Activated T-helper 17 cell treated with anti-CD3 and anti-CD28 coated beads, Interleukin-2, amount 50 U/mL, for 72 hours (primary cell): Measurements from ENCODE around the gene ELAVL2. TPM values are rescaled to one million over a fixed set of nuclear protein-coding genes. Genes with fewer than 3 reads are reported as not detected.

Source experiments
- ATAC-seq: fragments of 150-1000 bp; cut with Tn5 transposase; replicated peaks from 2 replicates; pipeline ENCODE4 v1.10.0; 2021; ENCODE audit warnings: mild to moderate bottlenecking, moderate library complexity
- H3K27ac Mint-ChIP-seq: one replicate; pipeline ENCODE4 v1.8.0; 2022; ENCODE audit warnings: mixed read lengths
- H3K27me3 Mint-ChIP-seq: one replicate; pipeline ENCODE4 v1.8.0; 2022; ENCODE audit warnings: mixed read lengths
- H3K36me3 Mint-ChIP-seq: one replicate; pipeline ENCODE4 v1.8.0; 2022; ENCODE audit warnings: low read depth, mild to moderate bottlenecking, mixed read lengths
- H3K4me1 Mint-ChIP-seq: one replicate; pipeline ENCODE4 v1.8.0; 2022; ENCODE audit warnings: mixed read lengths
- H3K4me3 Mint-ChIP-seq: one replicate; pipeline ENCODE4 v1.8.0; 2022; ENCODE audit warnings: mild to moderate bottlenecking, mixed read lengths
- H3K9me3 Mint-ChIP-seq: one replicate; pipeline ENCODE4 v1.8.0; 2022; ENCODE audit warnings: mixed read lengths
- total RNA-seq, 2 donors: library from RNA; stranded (reverse); gene quantifications; one replicate each; pipeline ENCODE4 v1.2.3, GENCODE V29; 2022

Gene ELAVL2
- total RNA-seq, 2 donors from 2014 or later = not detected

- no peaks in the 10 kb centered on the region for H3K4me1 Mint-ChIP-seq
- H3K9me3 Mint-ChIP-seq = peaks cover 5% of the 10 kb centered on the region
- ATAC-seq = no peak
- peaks cover 20% of the 10 kb centered on the region for H3K27me3 Mint-ChIP-seq
- no peaks in the 10 kb centered on the region for H3K36me3 Mint-ChIP-seq
- H3K4me3 Mint-ChIP-seq = no peak overlapping the region
- H3K27ac Mint-ChIP-seq = no peak overlapping the region
Observed at GRCh38 chr9:23824830-23825591, 1.0 kb downstream of the ELAVL2 start.

DNA sequence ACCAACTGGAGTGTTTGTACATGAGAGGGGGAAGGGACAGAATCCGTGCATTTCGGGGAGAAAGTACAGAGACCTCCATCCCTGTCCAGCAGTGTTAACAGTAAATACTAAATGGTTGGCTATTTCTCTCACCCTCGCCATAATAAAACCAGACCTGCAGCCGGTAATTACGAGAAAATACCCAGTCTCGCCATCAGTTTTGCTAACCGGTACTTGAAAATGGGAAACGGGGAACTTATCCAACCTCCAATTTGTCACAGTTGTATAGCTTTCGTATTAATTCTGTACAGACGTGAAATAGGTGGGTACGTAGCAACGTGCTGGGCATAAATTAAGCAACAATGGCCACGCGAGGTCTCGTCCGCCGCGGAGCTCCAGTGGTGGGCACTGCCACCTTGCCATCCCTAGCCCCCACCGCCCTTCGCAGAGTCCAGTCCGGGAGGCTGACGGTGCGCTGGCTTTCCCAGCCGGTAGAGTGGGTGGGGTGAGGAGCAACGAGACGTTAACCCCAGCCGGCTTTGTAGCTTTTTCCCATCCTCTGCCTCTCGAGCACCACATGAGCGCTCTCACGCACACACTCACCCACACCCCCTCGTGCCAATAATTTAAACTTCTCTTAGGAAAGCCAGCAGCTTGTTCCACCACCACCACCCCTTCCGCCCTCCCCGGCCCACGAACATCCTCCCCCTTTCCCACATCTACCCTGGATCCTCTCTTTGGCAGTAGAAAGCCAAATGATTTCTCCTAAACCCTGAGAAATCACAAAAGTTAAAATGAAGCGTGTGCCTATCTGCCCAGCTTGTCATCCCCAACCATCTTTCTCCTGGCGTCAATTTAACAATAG, 1.8 kb downstream of the ELAVL2 start:
- ATAC-seq = no peak
- no peak overlapping the region for H3K27ac Mint-ChIP-seq
- H3K4me3 Mint-ChIP-seq = no peak overlapping the region
- H3K4me1 Mint-ChIP-seq = no peaks in the 10 kb centered on the region
- no peaks in the 10 kb centered on the region for H3K36me3 Mint-ChIP-seq
- peaks cover 9% of the 10 kb centered on the region for H3K9me3 Mint-ChIP-seq
- peaks cover 23% of the 10 kb centered on the region for H3K27me3 Mint-ChIP-seq

- Mint-ChIP-seq H3K4me3 (no peak overlapping the region), H3K36me3 (no peaks in the 10 kb centered on the region), H3K4me1 (no peaks in the 10 kb centered on the region), H3K9me3 (peaks cover 12% of the 10 kb centered on the region), H3K27me3 (peaks cover 26% of the 10 kb centered on the region), H3K27ac (no peak overlapping the region)
- ATAC-seq = no peak
Observed at GRCh38 chr9:23823269-23823668, 2.8 kb downstream of the ELAVL2 start.

DNA sequence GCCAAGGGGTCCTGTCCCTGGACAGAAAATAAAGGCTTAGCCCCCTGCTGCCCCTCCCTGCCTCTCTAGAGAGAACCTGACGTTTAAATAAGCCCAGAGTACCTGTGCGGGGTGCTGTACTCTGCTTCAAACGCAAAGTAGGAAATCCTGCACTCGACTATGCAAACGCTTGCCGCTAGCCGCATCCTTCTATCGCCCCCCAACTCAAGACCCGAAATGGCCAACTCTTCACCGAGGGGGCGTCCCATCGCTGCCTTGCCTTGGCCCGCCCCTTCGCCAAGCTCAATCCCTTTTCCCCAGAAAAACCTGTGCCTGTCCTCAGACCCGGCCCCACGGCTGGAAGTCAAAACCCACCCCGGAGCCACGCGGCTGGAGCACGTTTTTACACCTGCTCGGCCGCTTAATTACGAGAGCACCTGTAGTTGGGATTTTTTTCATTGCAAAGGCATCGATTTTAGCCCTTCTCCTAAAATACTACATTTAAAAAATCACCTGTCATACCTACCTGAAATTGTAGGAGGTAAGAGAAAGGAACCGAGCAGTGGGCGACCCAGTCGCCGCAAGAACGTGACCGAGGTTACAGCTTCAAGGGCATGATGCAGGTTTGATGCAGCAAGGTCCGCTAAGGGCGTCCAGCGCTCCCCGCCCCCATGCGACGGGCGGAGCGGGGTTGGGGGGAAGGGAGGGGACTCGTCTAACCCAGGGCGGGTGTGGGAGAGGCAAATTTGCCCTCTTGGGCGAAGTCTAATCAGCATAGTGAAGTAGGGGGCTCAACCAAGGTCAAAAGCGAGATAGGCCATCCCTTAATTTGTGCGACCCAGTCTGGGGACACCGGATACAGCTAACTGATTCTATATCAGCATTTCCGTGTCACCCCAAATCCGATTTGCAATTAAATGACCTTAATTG, 3.5 kb downstream of the ELAVL2 start:
- H3K4me3 Mint-ChIP-seq = no peak overlapping the region
- H3K4me1 Mint-ChIP-seq = no peaks in the 10 kb centered on the region
- no peak overlapping the region for H3K27ac Mint-ChIP-seq
- H3K36me3 Mint-ChIP-seq = no peaks in the 10 kb centered on the region
- no peak for ATAC-seq
- H3K9me3 Mint-ChIP-seq = peaks cover 12% of the 10 kb centered on the region
- peaks cover 25% of the 10 kb centered on the region for H3K27me3 Mint-ChIP-seq

GRCh38 chr9:23821375-23822181, 4.5 kb downstream of the ELAVL2 start:
- H3K9me3 Mint-ChIP-seq = peaks cover 12% of the 10 kb centered on the region
- no peak overlapping the region for H3K27ac Mint-ChIP-seq
- H3K36me3 Mint-ChIP-seq = no peaks in the 10 kb centered on the region

DNA sequence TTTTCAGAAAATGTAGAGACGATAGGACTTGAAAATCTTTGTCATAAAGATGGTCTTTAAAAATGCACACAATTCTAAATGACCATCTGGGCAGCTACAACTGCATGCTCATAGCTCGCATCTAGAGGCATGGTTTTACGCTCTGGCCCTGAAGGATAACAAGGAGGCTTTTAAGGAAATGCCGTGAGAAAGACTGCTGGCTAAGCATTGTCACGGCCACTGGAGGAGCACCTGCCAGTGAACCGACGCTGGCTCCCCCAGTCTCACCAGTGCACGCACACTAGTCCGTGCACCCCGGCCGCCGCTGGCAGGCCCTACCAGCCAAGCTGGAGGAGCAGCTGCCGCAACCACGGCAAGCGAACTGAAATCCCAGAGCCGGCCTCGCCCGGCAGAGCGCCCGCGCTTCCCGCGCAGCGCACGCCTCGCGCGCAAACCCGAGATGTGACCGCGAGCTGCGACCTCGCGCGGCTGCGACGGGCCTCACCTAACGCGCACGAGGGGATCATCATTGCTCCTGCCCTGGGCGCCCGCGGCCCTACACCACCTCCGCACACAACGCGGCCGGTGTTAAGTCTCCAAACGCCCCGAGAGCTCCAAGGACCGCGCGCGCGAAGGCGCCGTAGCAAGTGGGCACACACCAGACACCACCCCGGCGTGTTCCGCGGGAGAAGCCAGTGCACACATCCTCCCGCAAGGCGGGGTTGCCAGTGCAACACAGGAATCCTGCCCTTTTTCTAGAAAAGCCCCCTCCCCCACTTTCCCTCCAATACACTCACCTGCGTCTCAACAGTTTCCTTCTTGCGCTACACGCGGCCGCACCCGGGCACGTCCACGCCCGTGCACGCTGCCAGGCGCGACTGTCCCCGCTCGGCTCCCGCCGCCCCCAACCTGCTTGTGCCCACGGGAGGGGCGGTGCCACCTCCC, 5.3 kb downstream of the ELAVL2 start:
- H3K4me1 Mint-ChIP-seq = no peaks in the 10 kb centered on the region
- ATAC-seq = no peak
- H3K36me3 Mint-ChIP-seq = no peaks in the 10 kb centered on the region
- H3K4me3 Mint-ChIP-seq = no peak overlapping the region
- H3K9me3 Mint-ChIP-seq = peaks cover 12% of the 10 kb centered on the region
- H3K27ac Mint-ChIP-seq = no peak overlapping the region
- H3K27me3 Mint-ChIP-seq = peaks cover 25% of the 10 kb centered on the region

More at GRCh38 chr9:23821375-23822181, 4.5 kb downstream of the ELAVL2 start:
- H3K4me3 Mint-ChIP-seq = no peak overlapping the region
- H3K4me1 Mint-ChIP-seq = no peaks in the 10 kb centered on the region
- peaks cover 25% of the 10 kb centered on the region for H3K27me3 Mint-ChIP-seq
- ATAC-seq = no peak

GRCh38 chr9:23819403-23819802, 6.6 kb downstream of the ELAVL2 start:
- ATAC-seq = no peak
- no peaks in the 10 kb centered on the region for H3K4me1 Mint-ChIP-seq
- no peak overlapping the region for H3K4me3 Mint-ChIP-seq
- peaks cover 25% of the 10 kb centered on the region for H3K27me3 Mint-ChIP-seq
- H3K27ac Mint-ChIP-seq = no peak overlapping the region
- H3K36me3 Mint-ChIP-seq = no peaks in the 10 kb centered on the region
- H3K9me3 Mint-ChIP-seq = peaks cover 12% of the 10 kb centered on the region

DNA sequence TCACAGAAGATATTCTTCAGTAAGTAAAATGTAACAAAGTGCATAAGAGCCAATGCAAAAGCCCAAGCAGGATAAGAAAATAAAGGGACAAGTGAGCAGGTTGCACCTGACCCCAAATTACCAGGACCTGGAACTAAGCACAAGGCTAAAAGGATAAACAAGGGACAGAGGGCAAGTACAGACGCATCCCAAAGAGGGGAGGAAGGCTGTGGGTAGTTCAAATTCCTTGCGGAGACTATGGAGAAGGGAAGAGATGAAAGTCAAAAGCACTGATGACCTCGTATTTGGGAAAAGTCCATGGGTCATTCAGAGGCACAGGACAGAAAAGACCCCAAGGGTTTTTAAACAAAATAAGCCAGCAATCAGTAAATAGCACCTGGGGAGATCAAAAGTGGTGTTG, 11.8 kb downstream of the ELAVL2 start:
- peaks cover 12% of the 10 kb centered on the region for H3K9me3 Mint-ChIP-seq
- ATAC-seq = no peak
- no peaks in the 10 kb centered on the region for H3K36me3 Mint-ChIP-seq
- H3K27ac Mint-ChIP-seq = no peak overlapping the region
- H3K4me3 Mint-ChIP-seq = no peak overlapping the region
- peaks cover 10% of the 10 kb centered on the region for H3K27me3 Mint-ChIP-seq
- H3K4me1 Mint-ChIP-seq = no peaks in the 10 kb centered on the region

GRCh38 chr9:23812673-23813072, 13.4 kb downstream of the ELAVL2 start:
- Mint-ChIP-seq H3K9me3 (peaks cover 8% of the 10 kb centered on the region), H3K36me3 (no peaks in the 10 kb centered on the region), H3K27ac (no peak overlapping the region), H3K4me3 (no peak overlapping the region), H3K27me3 (no peaks in the 10 kb centered on the region), H3K4me1 (no peaks in the 10 kb centered on the region)
- no peak for ATAC-seq

DNA sequence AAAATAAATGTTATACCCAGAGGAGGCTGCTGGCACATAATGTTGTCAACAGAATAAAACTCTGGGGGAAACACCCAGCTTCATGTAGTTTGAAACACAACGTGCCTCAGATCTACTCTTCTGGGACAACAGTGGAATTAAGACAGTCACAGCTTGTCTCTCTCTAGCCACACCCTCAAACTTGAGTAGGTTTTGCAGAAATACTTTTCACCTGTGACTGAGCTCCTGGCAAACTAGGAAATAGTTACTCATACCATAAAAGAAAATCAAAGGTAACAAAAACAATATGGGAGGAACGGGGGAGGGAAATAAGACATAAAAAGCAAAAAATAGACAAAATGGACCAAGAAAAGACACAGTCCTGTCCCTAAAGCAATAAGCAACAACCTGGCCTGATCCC, 14.4 kb downstream of the ELAVL2 start:
- H3K36me3 Mint-ChIP-seq = no peaks in the 10 kb centered on the region
- H3K4me3 Mint-ChIP-seq = no peak overlapping the region
- H3K9me3 Mint-ChIP-seq = peaks cover 8% of the 10 kb centered on the region
- H3K4me1 Mint-ChIP-seq = no peaks in the 10 kb centered on the region
- ATAC-seq = no peak
- no peaks in the 10 kb centered on the region for H3K27me3 Mint-ChIP-seq
- H3K27ac Mint-ChIP-seq = no peak overlapping the region

DNA sequence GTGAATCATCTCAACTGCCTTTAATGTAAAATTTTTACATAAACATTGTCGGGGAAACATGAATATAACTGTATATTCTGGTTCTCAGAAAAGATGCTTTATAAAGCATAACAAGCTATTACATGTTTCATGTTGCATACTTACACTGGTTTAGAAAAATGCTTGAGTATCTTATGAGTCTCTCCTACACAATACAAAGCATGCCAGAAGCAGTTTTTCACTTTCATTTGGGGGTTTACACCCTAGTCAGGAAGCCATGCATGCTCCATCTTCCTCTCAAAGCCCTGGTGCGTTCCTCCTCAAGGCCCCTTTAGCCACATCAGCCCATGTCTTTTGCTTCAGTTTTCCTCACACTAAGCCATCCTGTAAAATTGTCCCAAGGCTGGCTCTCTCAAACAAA, 22.8 kb downstream of the ELAVL2 start:
- ATAC-seq = no peak
- Mint-ChIP-seq H3K27me3 (no peaks in the 10 kb centered on the region), H3K4me1 (no peaks in the 10 kb centered on the region), H3K9me3 (peaks cover 7% of the 10 kb centered on the region), H3K4me3 (no peak overlapping the region), H3K36me3 (no peaks in the 10 kb centered on the region), H3K27ac (no peak overlapping the region)

DNA sequence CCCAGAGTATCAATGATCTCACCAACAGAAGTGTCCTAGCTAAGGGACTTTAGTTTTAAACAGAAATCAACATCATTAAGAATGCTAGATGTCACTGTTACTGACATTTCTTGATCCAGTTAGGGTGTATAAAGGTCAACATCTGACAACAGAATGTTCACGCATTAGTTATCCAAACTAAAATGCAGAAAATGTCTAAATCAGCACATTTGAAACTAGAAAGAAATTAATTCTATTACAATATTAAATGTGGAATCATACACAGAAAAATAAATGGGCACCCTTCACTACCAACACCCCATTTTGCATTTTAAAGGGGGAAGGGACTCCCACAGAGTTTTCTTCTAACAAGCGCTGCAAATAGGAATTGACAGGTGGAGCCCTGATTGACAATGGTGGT, 24.5 kb downstream of the ELAVL2 start:
- H3K27me3 Mint-ChIP-seq = no peaks in the 10 kb centered on the region
- H3K9me3 Mint-ChIP-seq = peaks cover 8% of the 10 kb centered on the region
- no peaks in the 10 kb centered on the region for H3K36me3 Mint-ChIP-seq
- no peak for ATAC-seq
- no peaks in the 10 kb centered on the region for H3K4me1 Mint-ChIP-seq
- H3K4me3 Mint-ChIP-seq = no peak overlapping the region
- no peak overlapping the region for H3K27ac Mint-ChIP-seq

DNA sequence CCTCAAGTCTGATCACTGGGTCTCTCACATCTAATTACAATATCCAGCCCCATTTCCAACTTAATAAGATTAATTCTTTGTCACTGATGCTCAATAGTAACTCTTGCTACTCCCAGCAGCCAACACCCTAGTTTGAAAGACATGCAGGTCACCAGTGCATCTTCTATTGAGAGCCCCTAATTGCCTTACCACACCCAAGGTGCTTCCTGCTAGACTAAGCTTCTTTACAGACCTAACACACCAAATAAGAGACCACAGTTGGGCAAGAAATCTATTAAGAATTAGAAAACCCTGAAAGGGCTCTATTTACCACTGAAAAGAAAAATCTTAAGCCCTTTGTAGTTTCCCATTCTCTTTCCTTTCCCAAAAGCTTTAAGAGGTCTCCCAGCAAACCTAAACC, 26.5 kb downstream of the ELAVL2 start:
- H3K36me3 Mint-ChIP-seq = no peaks in the 10 kb centered on the region
- no peaks in the 10 kb centered on the region for H3K27me3 Mint-ChIP-seq
- no peak overlapping the region for H3K4me3 Mint-ChIP-seq
- no peak for ATAC-seq
- H3K9me3 Mint-ChIP-seq = peaks cover 11% of the 10 kb centered on the region
- no peak overlapping the region for H3K27ac Mint-ChIP-seq
- no peaks in the 10 kb centered on the region for H3K4me1 Mint-ChIP-seq
